HG03575 (cell line): ENCODE results near the gene MAN2B1.
"Not testable (repeated sequence)": the region's sequence is repeated elsewhere in the genome, so short reads cannot be mapped to it uniquely, and the experiment has no call there.

Source experiments
- ATAC-seq: cut with Tn5 transposase; IDR thresholded peaks from one replicate; pipeline ENCODE4 v1.9.1; 2021; ENCODE audit not compliant: unreplicated experiment, insufficient number of reproducible peaks, low FRiP score; ENCODE audit errors: extremely low read depth

Gene MAN2B1

DNA sequence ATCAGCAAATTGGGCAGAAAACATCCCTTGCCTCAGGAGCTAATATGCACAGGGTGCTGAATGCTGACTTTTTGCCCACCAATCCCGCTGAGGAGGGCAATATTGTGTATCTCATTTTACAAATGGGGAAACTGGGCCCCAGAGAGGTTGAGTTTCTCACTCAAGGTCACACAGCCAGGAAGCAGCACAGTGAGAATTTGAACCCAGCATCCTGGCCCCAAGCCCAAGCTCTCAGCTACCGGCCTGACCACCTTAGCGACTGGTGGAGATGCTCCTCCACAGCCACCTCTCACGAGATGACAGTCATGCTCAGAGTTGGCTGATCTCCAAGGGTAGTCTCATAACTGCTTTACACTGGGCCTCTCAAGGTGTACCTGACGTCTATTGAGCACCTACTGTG lies 26.4 kb upstream of the MAN2B1 start:
- ATAC-seq: no peak

DNA sequence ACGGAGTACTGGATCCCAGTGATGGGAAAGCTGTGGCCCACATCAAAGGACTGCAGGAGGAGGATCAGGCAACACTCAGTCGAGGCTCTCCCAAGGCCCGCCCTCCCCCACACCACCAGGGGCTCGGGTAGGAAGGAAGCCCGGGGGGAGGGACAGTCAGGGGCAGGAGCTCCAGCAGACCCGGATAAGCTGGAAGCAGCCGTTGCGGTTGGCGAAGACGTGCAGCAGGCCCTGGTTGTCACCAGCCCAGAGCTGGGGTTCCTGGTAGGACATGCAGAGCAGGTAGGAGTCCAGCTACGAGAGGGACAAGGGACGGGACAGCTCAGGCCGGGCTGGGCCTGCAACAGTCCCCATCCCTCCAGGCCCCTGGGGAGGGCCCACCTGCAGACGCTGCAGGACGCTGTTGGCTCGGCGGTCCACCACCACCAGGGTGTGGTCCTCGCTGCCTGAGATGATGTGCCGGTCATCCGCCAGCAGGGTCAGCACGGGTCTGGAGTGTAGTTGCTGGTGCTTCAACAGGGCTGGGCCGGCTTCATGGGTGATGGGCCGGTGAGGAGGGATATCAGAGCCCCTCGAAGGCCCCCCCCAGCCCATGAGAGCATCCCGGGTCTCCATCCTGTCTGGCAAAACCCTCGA lies 23.2 kb upstream of the MAN2B1 start:
- no peak for ATAC-seq

DNA sequence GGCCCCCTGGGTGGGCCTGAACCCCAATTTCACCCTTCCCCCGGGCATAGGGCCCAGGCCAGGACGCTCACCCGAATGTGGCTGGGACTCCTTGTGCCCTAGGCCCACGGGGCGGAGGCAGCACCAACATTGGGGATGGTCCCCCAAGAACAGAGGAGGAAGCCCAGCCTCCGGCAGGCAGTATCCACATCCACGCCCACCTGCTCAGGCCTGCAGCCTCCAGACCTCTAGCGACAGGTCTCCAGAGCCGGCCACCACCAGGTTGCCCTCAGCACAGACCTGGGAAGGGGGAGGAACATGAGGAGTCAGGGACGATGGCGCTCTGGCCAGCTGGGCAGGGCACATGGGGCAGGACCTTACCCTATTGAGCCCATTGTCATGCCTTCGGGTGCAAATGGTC lies 22.5 kb upstream of the MAN2B1 start:
- no peak for ATAC-seq

DNA sequence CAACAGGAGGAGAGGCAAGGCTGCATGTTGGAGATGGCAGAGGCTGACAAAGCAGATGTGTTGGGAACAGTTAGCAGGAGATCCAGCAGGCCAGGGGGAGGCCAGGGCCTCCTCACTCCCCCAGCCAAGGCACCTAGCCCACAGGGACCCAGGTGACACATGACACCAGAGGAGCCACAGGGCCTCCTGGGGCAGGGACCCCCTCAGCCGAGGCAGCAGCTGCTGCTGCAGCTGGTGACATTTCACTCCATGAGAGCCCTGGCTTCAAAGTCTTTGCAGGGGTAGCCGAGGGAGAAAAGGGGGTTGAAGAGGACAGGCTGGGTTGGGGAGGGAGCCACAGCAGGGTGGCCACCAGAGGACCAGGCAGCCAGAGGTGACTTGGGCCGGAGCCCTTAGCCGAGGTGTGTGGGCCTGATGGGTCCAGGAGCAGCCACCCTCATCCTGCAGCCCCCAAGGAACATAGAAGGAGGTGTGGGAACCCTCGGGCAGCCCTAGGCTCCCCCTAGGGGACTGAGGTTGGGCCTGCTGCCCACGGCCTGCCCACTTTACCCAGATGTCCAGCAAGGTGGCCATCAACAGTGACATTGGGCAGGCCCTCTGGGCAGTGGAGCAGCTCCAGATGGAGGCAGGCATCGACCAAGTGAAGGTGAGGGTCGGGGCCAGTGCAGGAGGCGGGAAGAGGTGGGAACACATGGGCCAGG lies 21.1 kb upstream of the MAN2B1 start, which contains the start of gene GNG14:
Gene GNG14 (plus strand): TSS at position 503 of the 701 bp plus-strand sequence. CDS start 51 bp downstream, at position 554.
- no peak for ATAC-seq

DNA sequence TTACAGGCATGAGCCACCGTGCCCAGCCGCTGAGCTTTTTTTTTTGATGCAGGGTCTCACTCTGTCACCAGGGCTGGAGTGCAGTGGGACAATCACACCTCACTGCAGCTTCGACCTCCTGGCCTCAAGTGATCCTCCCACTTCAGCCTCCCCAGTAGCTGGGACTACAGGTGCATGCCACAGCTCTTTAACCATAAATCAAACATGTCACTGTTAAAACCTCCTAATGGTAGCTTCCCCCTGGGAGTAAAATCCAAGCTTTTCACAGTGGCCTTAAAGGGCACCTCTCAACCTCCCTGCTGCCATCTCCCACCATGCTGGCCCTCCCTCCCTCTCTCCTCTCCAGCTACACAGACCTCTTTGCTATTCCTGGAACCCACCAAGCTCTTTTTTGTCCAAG lies 19.3 kb upstream of the MAN2B1 start:
- no peak for ATAC-seq

DNA sequence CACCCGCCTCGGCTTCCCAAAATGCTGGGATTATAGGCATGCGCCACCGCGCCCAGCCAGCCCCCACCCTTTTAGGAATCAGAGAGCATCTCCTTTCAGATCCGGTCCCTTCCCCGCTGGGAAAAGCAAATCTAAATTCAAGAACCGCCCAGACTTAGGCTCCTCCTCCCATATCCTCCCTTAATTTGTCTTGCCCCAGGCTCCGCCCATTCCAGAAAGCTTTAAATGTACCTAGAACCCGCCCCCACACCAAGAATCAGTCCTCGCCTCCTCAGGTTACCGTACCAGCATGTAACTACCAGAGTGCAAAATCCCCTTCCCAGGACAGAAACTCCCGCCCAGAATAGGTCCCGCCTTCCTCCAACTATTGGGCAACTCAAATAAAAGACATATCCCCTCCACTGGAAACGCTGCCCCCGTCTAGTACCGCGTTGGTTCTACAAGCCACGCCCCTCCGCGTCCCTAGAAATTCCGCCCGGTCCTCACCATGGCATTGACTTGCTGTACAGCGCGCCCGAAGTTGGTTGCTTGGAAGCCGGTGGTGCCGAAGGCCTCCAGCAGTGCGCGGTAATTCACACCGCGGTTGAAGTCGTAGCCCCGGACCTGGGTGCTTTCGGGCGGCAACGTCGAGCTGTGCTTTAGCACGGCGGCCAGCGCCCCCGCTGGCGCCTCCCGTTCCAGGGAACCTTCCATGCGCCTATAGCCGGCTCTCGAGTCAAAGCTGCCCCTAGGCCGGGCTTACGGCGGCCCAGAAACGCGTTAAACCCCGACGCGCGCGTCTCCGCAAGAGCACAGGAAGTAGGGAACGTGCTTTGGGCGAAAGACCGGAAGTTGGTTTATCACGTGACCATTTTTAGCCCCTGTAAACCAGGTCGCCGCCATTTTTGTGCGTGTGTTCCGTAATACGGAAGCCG lies 14.8 kb upstream of the MAN2B1 start, which contains the start of gene DHPS:
Gene DHPS (minus strand): TSS at position 807 of the 914 bp plus-strand sequence. CDS start 114 bp downstream, at position 693.
- ATAC-seq: peak; percentile 38

DNA sequence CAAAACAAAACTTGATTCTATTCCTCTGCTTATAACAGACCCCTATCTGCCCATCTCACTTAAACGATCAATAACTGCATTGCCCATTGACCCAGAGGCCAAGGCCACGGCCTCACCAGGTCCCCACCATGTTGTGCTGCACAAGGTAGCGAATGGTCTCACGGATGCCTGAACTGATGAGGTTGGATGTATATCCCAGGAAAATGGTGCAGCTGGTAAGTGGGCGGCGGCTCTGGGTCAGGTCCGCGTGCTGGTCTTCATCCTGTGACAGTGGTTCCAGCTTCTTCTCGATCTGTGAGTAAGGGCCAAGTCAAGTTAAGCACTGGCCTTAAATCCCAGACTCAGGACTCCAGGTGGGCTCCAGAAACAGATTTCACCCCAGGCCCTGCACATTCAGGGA lies 13.5 kb upstream of the MAN2B1 start:
- ATAC-seq: no peak

DNA sequence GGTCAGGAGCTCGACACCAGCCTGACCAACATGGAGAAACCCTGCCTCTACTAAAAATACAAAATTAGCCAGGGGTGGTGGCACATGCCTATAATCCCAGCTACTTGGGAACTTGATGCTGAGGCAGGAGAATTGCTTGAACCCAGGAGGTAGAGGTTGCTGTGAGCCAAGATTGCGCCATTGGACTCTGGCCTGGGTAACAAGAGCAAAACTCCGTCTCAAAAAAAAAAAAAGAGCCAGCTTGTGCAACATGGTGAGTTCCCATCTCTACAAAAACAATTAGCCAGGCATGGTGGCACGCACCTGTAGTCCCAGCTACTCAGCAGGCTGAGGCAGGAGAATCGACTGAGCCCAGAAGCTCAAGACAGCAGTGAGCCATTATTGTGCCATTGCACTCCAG lies 11.5 kb upstream of the MAN2B1 start:
- ATAC-seq: not testable (repeated sequence)

DNA sequence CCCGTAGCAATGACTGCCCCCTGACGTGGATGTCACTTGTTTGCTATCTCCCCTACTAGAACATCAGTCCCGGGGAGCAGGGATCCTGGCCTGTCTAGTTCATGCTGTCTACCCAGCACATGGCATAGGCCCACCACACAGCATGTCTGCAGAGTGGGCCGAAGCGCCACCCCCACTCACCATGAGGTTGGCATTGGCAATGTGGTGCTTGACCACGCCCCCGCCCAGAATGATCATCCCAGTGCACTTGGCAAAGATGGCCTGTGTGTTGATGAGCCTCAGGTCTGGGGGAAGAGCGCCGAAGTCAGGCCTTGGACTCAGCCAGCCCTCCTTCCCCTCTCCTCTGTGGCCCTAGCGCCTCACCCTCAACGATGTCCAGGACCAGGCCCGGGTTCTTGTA lies 10.4 kb upstream of the MAN2B1 start:
- no peak for ATAC-seq

DNA sequence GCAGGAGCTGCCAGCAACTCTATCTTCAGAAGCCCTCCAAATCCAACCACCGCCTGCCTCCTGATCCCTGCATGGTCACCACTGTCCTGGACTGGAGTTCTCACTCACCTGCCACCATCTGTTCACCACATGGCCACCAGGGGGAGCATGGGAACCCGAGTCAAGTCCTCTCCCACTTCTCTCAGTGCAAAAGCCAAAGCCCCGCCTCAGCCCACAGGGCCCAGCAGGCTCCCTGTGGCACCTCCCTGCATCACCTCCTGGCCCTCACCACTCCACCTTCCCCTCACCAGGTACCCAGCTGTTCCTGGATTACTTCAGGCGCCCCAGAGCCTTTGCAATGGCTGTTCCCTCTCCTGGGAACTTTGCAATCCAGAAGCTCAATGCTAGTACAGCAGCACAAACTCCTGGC lies 9.8 kb upstream of the MAN2B1 start:
- ATAC-seq: no peak

DNA sequence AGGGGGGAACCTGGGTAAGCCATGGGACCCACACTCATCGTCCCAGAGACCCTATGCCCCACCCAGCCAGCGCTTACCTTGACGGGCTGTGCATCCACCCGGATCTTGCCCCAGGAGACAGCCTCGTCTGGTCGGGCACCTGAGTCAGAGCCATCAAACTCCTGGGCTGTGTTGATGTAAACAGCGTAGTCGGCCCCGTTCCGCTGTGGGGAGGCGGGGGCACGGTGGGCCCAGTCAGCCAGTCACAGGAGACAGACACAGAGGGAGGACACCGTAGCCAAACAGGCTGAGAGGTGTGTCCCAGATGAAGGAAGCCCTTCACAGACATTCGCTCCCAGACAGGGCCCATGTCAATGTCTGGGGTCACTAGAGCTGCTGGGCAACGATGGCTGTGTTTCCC lies 9.4 kb upstream of the MAN2B1 start:
- ATAC-seq: no peak

DNA sequence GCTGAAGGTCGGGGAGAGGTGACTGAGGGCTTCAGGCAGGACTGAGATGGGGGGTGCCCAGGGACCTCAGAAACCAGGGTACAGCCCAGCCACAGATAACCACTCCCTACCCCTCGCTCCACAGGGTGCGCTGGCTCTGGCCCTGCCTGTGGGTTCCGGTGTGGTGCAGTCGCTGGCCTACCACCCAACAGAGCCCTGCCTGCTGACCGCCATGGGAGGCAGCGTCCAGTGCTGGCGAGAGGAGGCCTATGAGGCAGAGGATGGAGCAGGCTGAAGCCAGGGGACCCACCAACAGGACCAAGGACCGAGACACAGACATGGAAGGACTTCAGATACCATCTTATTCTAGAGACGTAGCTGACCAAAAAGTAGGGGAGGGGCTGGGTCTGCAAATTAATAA lies 8.9 kb upstream of the MAN2B1 start:
- ATAC-seq: no peak

DNA sequence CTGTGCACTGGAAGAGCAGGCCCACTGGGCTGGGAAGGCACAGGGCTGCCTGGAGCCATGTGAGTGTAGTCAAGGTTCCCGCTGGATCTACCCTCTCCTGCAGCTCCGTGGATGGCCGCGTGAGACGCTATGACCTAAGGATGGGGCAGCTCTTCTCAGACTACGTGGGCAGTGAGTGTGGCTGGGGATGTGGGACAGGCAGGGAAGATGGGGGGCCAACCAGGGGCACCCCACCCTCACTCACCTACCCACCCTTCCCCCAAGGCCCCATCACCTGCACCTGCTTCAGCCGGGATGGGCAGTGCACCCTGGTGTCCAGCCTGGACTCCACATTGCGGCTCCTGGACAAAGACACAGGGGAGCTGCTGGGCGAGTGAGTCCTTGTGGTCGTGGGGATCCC lies 6.2 kb upstream of the MAN2B1 start:
- ATAC-seq: no peak

DNA sequence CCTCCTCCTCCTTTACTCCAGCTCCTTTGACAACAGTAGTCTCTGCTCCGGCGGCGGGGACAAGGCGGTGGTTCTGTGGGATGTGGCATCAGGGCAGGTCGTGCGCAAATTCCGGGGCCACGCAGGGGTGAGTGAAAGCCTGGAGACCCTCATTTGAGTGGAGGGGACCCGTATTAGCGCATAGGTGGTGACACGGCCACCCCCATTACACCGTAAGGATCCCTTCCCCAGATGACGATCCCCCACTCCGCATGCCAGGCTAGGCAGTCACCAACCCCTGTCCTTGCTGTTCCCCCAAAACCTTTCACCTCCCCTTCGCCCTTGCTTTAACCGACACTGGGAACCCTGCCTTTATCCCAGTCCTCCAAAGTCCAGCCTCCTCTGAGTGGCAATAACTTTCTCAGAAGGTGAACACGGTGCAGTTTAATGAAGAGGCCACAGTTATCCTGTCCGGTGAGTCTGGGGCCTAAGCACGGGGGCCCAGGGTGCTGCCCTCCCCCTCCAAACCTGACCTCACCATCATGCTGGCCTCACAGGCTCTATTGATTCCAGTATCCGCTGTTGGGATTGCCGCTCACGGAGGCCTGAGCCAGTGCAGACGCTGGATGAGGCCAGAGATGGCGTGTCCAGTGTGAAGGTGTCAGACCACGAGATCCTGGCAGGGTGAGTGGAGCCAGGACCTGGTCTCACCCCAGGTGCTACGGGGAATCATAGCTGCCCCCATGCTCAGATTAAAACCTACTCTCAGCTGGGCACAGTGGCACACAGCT lies 3.8 kb upstream of the MAN2B1 start:
- ATAC-seq: no peak

DNA sequence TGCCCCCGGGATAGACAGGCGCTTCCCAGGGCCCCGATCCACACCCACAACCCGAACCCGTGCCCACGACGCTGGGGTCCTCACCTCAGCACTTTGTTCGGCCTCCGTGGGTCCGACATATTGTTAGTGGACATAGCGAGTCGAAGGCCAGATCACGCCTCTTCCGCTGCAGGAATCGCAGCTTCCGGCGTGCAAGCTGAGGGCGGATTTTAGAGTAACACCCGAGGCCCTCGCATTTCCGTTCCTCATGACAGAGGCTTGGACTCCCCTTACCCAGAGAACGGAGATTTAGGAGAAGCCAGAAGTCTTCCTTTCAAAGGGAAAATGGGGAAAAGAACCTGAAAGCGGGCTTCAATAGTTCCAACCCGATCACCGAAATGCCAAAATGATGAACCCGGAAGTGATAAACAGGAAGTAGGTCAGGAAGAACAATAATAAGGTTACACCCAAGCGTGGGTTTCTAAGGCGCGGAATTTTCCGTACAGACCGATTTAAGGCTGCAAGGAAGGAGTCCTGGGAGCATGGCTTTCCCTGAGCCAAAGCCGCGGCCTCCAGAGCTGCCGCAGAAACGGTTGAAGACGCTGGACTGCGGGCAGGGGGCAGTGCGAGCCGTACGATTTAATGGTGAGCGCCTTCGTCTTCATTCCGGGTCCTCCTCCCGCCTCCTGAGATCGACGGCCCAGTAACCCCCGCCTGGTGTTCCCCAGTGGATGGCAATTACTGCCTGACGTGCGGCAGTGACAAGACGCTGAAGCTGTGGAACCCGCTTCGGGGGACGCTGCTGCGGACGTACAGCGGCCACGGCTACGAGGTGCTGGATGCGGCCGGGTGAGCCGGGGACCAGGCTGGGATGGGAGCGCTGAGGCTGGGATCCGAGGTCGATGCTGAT lies 3.0 kb upstream of the MAN2B1 start:
- no peak for ATAC-seq

DNA sequence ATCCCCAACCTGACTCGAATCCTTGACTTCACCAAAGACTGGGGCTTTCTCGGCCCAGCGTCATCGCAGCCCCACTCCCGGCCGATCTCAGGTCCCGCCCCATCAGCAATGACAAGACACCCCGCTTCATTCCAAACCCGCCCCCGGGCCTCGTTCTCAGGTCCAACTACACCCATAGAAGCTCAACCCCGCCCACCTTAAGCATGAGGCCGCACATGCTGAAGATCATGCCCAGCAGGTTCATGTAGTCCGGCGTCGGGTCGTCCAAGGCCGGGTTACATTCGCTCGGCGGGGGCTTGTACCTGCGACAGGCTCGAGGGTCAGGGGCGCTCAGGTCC lies 2.4 kb upstream of the MAN2B1 start:
- no peak for ATAC-seq

DNA sequence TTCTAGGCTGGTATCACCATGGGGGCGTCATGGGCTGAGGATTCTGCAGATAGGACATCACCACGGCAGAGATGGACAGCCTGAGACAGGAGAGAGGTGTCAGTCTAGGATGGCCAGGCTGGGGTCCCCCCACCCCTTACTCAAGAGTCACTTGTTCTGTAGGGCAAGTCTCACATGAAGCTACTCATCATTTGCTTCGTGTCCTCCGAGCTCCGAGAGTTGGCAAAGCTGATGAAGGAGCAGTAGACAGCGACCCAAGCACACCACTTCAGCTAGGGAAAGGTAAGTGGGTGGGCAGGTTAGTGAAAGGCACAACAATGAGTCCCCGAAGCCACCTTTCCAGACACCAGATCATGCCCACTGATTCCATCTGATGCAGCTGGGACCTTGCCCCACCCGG lies 1.8 kb upstream of the MAN2B1 start:
- ATAC-seq: no peak

DNA sequence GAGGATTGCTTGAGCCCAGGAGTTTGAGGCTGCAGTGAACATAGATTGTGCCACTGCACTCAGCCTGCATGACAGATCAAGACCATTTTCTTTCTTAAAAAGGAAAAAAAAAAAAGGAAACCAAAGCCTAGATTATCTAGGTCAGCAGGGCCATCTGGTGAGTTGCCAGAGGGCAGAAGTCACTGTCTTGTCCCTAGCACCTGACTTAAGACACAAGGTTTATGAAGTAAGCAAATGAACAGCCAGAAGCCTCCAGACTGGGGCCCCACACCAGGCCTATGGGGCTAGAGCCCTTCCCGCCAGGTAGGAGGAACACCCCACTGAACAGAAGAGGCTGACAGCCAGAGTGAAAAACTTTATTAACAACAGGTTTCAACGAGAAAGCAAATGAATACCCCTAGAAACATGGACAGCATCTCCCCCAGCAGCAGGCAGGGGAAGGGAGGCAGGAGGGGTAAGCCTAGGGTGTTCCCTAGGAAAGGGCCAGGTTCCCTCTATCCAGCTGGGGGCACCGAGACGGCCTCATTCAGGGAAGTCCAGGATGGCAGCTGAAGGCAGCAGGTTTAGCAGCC lies 1.3 kb upstream of the MAN2B1 start:
- ATAC-seq: no peak
